ENCODE data around the gene CAMKV.

The CAMKV gene

GRCh38 chr3:49883998-49884397 lies 14.3 kb upstream of the CAMKV start:
- TF ChIP-seq CTCF (IDR thresholded peaks at IDR 0.05; ENCODE audit: insufficient read depth, low read length, missing control alignments) = no peak
- POLR2A ChIA-PET = interaction anchor here (1.0 kb wide), 1 partner anchor 12 kb away, joined by 3 read pairs; no protein-coding TSS in a partner anchor
- no peak overlapping the region for H3K4me3 ChIP-seq (ENCODE audit: low read depth, low read length)
- CTCF ChIA-PET = no interaction called here
- no peak for DNase-seq (ENCODE audit: low read depth, low spot score)

GRCh38 chr3:49882166-49882565 lies 12.5 kb upstream of the CAMKV start:
- H3K4me3 ChIP-seq (ENCODE audit: low read depth, low read length) = no peak overlapping the region
- no peak for DNase-seq (ENCODE audit: low read depth, low spot score)
- ChIA-PET POLR2A (no interaction called here), CTCF (no interaction called here)
- no peak for TF ChIP-seq CTCF (IDR thresholded peaks at IDR 0.05; ENCODE audit: insufficient read depth, low read length, missing control alignments)

- POLR2A ChIA-PET = no interaction called here
These were observed 11.0 kb upstream of the CAMKV start for GRCh38 chr3:49880581-49881315.

GRCh38 chr3:49879721-49880120 lies 10.0 kb upstream of the CAMKV start:
- H3K4me3 ChIP-seq (ENCODE audit: low read depth, low read length) = no peak overlapping the region
- ChIA-PET CTCF (interaction anchor here (1.3 kb wide), 1 partner anchor 26 kb away, joined by 3 read pairs; no protein-coding TSS in a partner anchor), POLR2A (no interaction called here)
- TF ChIP-seq CTCF (IDR thresholded peaks at IDR 0.05; ENCODE audit: insufficient read depth, low read length, missing control alignments) = no peak
- DNase-seq (ENCODE audit: low read depth, low spot score) = no peak

More at GRCh38 chr3:49880581-49881315, 11.0 kb upstream of the CAMKV start:
- DNase-seq (ENCODE audit: low read depth, low spot score) = no peak
- no peak for TF ChIP-seq CTCF (IDR thresholded peaks at IDR 0.05; ENCODE audit: insufficient read depth, low read length, missing control alignments)
- H3K4me3 ChIP-seq (ENCODE audit: low read depth, low read length) = no peak overlapping the region
- CTCF ChIA-PET = no interaction called here

GRCh38 chr3:49878686-49879085 lies 9.0 kb upstream of the CAMKV start:
- DNase-seq (ENCODE audit: low read depth, low spot score) = no peak
- no peak overlapping the region for H3K4me3 ChIP-seq (ENCODE audit: low read depth, low read length)
- ChIA-PET POLR2A (no interaction called here), CTCF (interaction anchor here (1.3 kb wide), 1 partner anchor 27 kb away, joined by 3 read pairs; no protein-coding TSS in a partner anchor)
- TF ChIP-seq CTCF (IDR thresholded peaks at IDR 0.05; ENCODE audit: insufficient read depth, low read length, missing control alignments) = no peak

- no peak for TF ChIP-seq CTCF (IDR thresholded peaks at IDR 0.05; ENCODE audit: insufficient read depth, low read length, missing control alignments)
- POLR2A ChIA-PET = no interaction called here
- CTCF ChIA-PET = no interaction called here
- no peak for DNase-seq (ENCODE audit: low read depth, low spot score)
- no peak overlapping the region for H3K4me3 ChIP-seq (ENCODE audit: low read depth, low read length)
These were observed 8.0 kb upstream of the CAMKV start for GRCh38 chr3:49877716-49878115.

Data from AG04449 (cell line).